ENCODE data around the gene RGS9. TPM values are rescaled to one million over a fixed set of nuclear protein-coding genes. Genes with fewer than 3 reads are reported as not detected.

Gene RGS9
- total and polyA plus RNA-seq, 10 donors: 5.5 to 9.6 (median 7.4) TPM

DNA sequence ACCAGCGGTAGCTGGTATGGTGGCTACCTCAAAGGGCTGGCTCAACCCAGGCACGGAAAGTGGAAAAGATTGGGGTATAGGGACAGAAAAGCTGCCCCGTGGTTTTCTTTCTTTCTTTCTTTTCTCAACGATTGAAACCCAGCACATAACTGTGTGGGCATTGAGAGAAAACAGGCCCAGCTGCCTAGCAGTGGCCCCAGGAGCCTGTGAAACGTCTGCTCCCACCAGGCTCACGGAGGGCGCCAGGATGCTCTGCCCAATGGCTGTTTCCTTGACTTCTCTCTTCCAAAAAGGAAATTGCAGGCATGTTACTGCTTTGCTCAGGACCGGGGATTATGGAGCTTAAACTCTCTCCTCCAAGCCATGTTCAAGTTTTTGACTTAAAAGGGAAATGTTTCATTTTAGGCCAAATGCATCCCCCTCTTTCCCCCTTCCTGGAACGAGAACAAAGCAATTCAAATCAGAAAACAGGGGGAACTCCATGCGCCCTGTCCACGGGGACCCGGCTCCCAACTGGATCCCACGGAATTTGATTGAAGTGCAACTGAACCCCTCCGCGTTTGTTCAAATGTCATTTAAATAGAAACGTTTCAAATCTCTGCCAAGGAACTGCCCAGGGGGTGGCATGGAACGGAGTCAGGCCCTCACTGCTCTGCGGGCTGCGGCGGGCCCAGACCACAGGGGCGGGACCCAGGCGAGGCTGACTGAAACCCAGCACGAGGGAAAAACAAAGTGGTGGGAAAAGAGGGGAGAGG, 133.5 kb downstream of the RGS9 start:
- H3K4me3 ChIP-seq: no peak overlapping the region
- TF ChIP-seq, protein P1, sequence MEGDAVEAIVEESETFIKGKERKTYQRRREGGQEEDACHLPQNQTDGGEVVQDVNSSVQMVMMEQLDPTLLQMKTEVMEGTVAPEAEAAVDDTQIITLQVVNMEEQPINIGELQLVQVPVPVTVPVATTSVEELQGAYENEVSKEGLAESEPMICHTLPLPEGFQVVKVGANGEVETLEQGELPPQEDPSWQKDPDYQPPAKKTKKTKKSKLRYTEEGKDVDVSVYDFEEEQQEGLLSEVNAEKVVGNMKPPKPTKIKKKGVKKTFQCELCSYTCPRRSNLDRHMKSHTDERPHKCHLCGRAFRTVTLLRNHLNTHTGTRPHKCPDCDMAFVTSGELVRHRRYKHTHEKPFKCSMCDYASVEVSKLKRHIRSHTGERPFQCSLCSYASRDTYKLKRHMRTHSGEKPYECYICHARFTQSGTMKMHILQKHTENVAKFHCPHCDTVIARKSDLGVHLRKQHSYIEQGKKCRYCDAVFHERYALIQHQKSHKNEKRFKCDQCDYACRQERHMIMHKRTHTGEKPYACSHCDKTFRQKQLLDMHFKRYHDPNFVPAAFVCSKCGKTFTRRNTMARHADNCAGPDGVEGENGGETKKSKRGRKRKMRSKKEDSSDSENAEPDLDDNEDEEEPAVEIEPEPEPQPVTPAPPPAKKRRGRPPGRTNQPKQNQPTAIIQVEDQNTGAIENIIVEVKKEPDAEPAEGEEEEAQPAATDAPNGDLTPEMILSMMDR (IDR thresholded peaks at IDR 0.05 in 8 of 11, conservative IDR thresholded peaks at IDR 0.05 in 3 of 11): no peak
- TF ChIP-seq POLR2A (IDR thresholded peaks at IDR 0.05): no peak
- TF ChIP-seq POLR2AphosphoS5 (IDR thresholded peaks at IDR 0.05): no peak
- H3K27me3 ChIP-seq (replicated peaks in 1 of 7): peaks cover 0 to 9% (median 0%) of the 10 kb centered on the region in 7 donors
- WGBS, 5 donors: 47 to 59% (median 51%) methylated on average over 23 of the region's 23 CpGs
- peak overlapping the region in 1 of 8 donors; percentile 8 for H3K27ac ChIP-seq
- no peaks in the 10 kb centered on the region for H3K4me1 ChIP-seq
- intact Hi-C loops (cut with DNase I; ENCODE audit: low total_unique reads): no loop called here
- H3K36me3 ChIP-seq: no peaks in the 10 kb centered on the region
- no peak for DNase-seq
- H3K9me3 ChIP-seq: peaks cover 0 to 15% (median 0%) of the 10 kb centered on the region in 8 donors

GRCh38 chr17:65271296-65271695, 134.1 kb downstream of the RGS9 start:
- Histone ChIP-seq H3K4me3 (no peak overlapping the region), H3K9me3 (peaks cover 0 to 8% (median 0%) of the 10 kb centered on the region in 8 donors), H3K27me3 (replicated peaks in 1 of 7) (peaks cover 0 to 9% (median 0%) of the 10 kb centered on the region in 7 donors), H3K27ac (peak overlapping the region in 1 of 8 donors; percentile 8), H3K36me3 (no peaks in the 10 kb centered on the region), H3K4me1 (no peaks in the 10 kb centered on the region)
- 67 to 87% (median 78%) methylated on average over 4 of the region's 4 CpGs for WGBS, 5 donors
- TF ChIP-seq POLR2A (IDR thresholded peaks at IDR 0.05): no peak
- TF ChIP-seq, protein P1 (IDR thresholded peaks at IDR 0.05 in 8 of 11, conservative IDR thresholded peaks at IDR 0.05 in 3 of 11): no peak
- no peak for TF ChIP-seq POLR2AphosphoS5 (IDR thresholded peaks at IDR 0.05)
- no peak for DNase-seq
- intact Hi-C loops (cut with DNase I; ENCODE audit: low total_unique reads): no loop called here

Small RNAs within 50 kb of the gene (small RNA-seq; reads per million reads assigned to genes)
- 0 reads per million in 4 donors for gene AC060771.1

Other genes starting within 250 kb of the RGS9 start
- 10 to 100 TPM in 5 of 7 donors, 1 to 10 TPM in 2; 7.6 to 44.8 (median 19.3) TPM for gene LRRC37A3, start 217.9 kb upstream of the RGS9 start, total RNA-seq
- gene LRRC37A3, start 217.9 kb upstream of the RGS9 start, polyA plus RNA-seq: 1 to 10 TPM; 1.8 to 2.8 (median 2.4) TPM
- 100 to 1,000 TPM in 3 of 7 donors, 10 to 100 TPM in 4; 69.5 to 125 (median 84.5) TPM for gene GNA13, start 80.6 kb upstream of the RGS9 start, total RNA-seq
- 10 to 100 TPM; 20.5 to 37.5 (median 25.4) TPM for gene GNA13, start 80.6 kb upstream of the RGS9 start, polyA plus RNA-seq

Data from spleen (tissue), 11 donors.